A673 (cell line): ENCODE measurements around the gene DCAF17.

Experiments
- CTCF ChIP-seq: fragments of 300-800, 200-600 bp; sonication (generic); conservative IDR thresholded peaks from 2 replicates; pipeline ENCODE4 v1.5.1; 2017; ENCODE audit warnings: low read depth, mild to moderate bottlenecking, antibody characterized with exemption, low read length, moderate library complexity, mixed read lengths
- EZH2 ChIP-seq: fragments of 200-600 bp; sonication (generic); IDR thresholded peaks from 2 replicates; pipeline ENCODE4 v1.6.1; 2017; ENCODE audit warnings: borderline replicate concordance, low read depth, mild to moderate bottlenecking, mixed read lengths, antibody characterized with exemption, low read length; ENCODE audit not compliant: poor library complexity, severe bottlenecking

DNA sequence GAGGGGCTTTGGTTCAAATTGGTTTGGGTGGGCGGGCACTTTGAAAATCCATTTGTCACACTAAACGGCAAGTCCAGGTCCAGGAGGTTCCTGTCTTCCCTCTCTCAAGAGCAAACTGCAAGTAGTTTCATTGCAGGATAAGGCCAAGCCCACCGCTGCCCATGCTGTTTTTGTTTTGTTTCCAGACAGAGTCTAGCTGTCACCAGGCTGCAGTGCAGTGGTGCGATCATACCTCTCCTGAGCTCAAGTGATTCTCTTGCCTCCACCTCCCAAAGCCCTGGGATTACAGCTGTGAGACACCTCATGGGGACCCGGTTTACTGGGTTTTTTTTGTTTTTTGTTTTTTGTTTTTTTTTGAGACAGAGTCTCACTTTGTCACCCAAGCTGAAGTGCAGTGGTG lies 86.4 kb downstream of the DCAF17 start:
- TF ChIP-seq CTCF (no peak), EZH2 (no peak)
